ENCODE data around the gene AMBRA1.
A peak's percentile ranks its signal among the peaks of the same experiment; 100 is the strongest.

Gene AMBRA1

GRCh38 chr11:46393759-46394158 lies 200.1 kb downstream of the AMBRA1 start:
- no peak for DNase-seq (ENCODE audit: low spot score)

- no peak for DNase-seq (ENCODE audit: low spot score)
These were observed 200.6 kb downstream of the AMBRA1 start for GRCh38 chr11:46393231-46393616.

GRCh38 chr11:46392421-46393230 lies 201.2 kb downstream of the AMBRA1 start:
- DNase-seq (ENCODE audit: low spot score) = peak; percentile 87

GRCh38 chr11:46391578-46392420 lies 202.0 kb downstream of the AMBRA1 start, which contains the start of gene CHRM4:
CHRM4 (minus strand) TSS chr11:46391776; CDS start chr11:46386557, 5,219 bp downstream.
- DNase-seq (ENCODE audit: low spot score) = peak; percentile 60

GRCh38 chr11:46391186-46391577 lies 202.6 kb downstream of the AMBRA1 start:
- DNase-seq (ENCODE audit: low spot score) = no peak

GRCh38 chr11:46390331-46391171 lies 203.3 kb downstream of the AMBRA1 start:
- DNase-seq (ENCODE audit: low spot score) = no peak

GRCh38 chr11:46389450-46390330 lies 204.1 kb downstream of the AMBRA1 start:
- peak; percentile 67 for DNase-seq (ENCODE audit: low spot score)

- DNase-seq (ENCODE audit: low spot score) = no peak
These were observed 205.0 kb downstream of the AMBRA1 start for GRCh38 chr11:46388619-46389449.

- no peak for DNase-seq (ENCODE audit: low spot score)
These were observed 205.8 kb downstream of the AMBRA1 start for GRCh38 chr11:46387919-46388618.

- no peak for DNase-seq (ENCODE audit: low spot score)
These were observed 206.4 kb downstream of the AMBRA1 start for GRCh38 chr11:46387456-46387855.

- no peak for DNase-seq (ENCODE audit: low spot score)
These were observed 207.1 kb downstream of the AMBRA1 start for GRCh38 chr11:46386674-46387073.

GRCh38 chr11:46386005-46386578 lies 207.7 kb downstream of the AMBRA1 start:
- DNase-seq (ENCODE audit: low spot score) = no peak

- DNase-seq (ENCODE audit: low spot score) = no peak
These were observed 208.4 kb downstream of the AMBRA1 start for GRCh38 chr11:46385169-46386004.

- DNase-seq (ENCODE audit: low spot score) = peak; percentile 73
These were observed 209.7 kb downstream of the AMBRA1 start for GRCh38 chr11:46383974-46384701.

GRCh38 chr11:46383404-46383758 lies 210.4 kb downstream of the AMBRA1 start:
- DNase-seq (ENCODE audit: low spot score) = no peak

- DNase-seq (ENCODE audit: low spot score) = peak; percentile 39
These were observed 211.0 kb downstream of the AMBRA1 start for GRCh38 chr11:46382646-46383403.

Measured in LoVo (cell line).